Prostate gland (tissue), 2 donors: Measurements from ENCODE around the gene HBB.

Experiments
- CTCF ChIP-seq, 4 experiments: fragments of 200-600 bp in 2 of 4; fragments of 450-650 bp in 2 of 4; sonication (generic) in 2 of 4; IDR thresholded peaks; 1 replicate in 3 of 4; 2 replicates in 1 of 4; pipeline ENCODE4 v1.5.1; 2016 to 2019; ENCODE audit warnings: antibody characterized with exemption in 4 of 4, mild to moderate bottlenecking in 2 of 4, moderate library complexity in 2 of 4
- POLR2A ChIP-seq: fragments of 450-650 bp; IDR thresholded peaks from one replicate; pipeline ENCODE4 v1.6.1; 2016; ENCODE audit warnings: antibody characterized with exemption, mild to moderate bottlenecking
- POLR2AphosphoS5 ChIP-seq: sonication (generic); formaldehyde crosslinking; IDR thresholded peaks from one replicate; pipeline ENCODE4 v1.6.1; 2017; ENCODE audit warnings: antibody characterized with exemption

GRCh38 chr11:5242208-5242607, 15.3 kb upstream of the HBB start:
- TF ChIP-seq CTCF (IDR thresholded peaks at IDR 0.05) (no peak), POLR2AphosphoS5 (no peak), POLR2A (no peak)
